Measurements from ENCODE around the gene TMEM244.
A peak's percentile ranks its signal among the peaks of the same experiment; 100 is the strongest.

Gene TMEM244

GRCh38 chr6:129866688-129867087 is 5.6 kb upstream of the TMEM244 start:
- H3K4me3 ChIP-seq (ENCODE audit: low read depth, low read length), result no peak overlapping the region
- H3K27ac ChIP-seq, result no peak overlapping the region
- no peak for DNase-seq
- no peaks in the 10 kb centered on the region for H3K36me3 ChIP-seq (replicated peaks)
- TF ChIP-seq CTCF (IDR thresholded peaks at IDR 0.05; ENCODE audit: low read depth, low read length, missing control alignments), result no peak
- H3K27me3 ChIP-seq (replicated peaks), result no peaks in the 10 kb centered on the region
- in situ Hi-C loops (cut with HindIII; ENCODE audit: low pct_ligation_motif_present, low sequenced_read_pairs), result no loop called here

- no peak overlapping the region for H3K4me3 ChIP-seq (ENCODE audit: low read depth, low read length)
- no peak overlapping the region for H3K27ac ChIP-seq
- H3K27me3 ChIP-seq (replicated peaks), result no peaks in the 10 kb centered on the region
- no peak for TF ChIP-seq CTCF (IDR thresholded peaks at IDR 0.05; ENCODE audit: low read depth, low read length, missing control alignments)
- no peaks in the 10 kb centered on the region for H3K36me3 ChIP-seq (replicated peaks)
- DNase-seq, result no peak
- in situ Hi-C loops (cut with HindIII; ENCODE audit: low pct_ligation_motif_present, low sequenced_read_pairs), result no loop called here
Observed at GRCh38 chr6:129866256-129866655, 5.1 kb upstream of the TMEM244 start.

GRCh38 chr6:129865013-129865412 is 3.9 kb upstream of the TMEM244 start:
- no peaks in the 10 kb centered on the region for H3K36me3 ChIP-seq (replicated peaks)
- no peak for DNase-seq
- TF ChIP-seq CTCF (IDR thresholded peaks at IDR 0.05; ENCODE audit: low read depth, low read length, missing control alignments), result no peak
- in situ Hi-C loops (cut with HindIII; ENCODE audit: low pct_ligation_motif_present, low sequenced_read_pairs), result no loop called here
- H3K27ac ChIP-seq, result no peak overlapping the region
- no peaks in the 10 kb centered on the region for H3K27me3 ChIP-seq (replicated peaks)
- no peak overlapping the region for H3K4me3 ChIP-seq (ENCODE audit: low read depth, low read length)

GRCh38 chr6:129863664-129864063 is 2.5 kb upstream of the TMEM244 start:
- no peak overlapping the region for H3K4me3 ChIP-seq (ENCODE audit: low read depth, low read length)
- H3K36me3 ChIP-seq (replicated peaks), result no peaks in the 10 kb centered on the region
- in situ Hi-C loops (cut with HindIII; ENCODE audit: low pct_ligation_motif_present, low sequenced_read_pairs), result no loop called here
- DNase-seq, result peak; percentile 22
- no peak for TF ChIP-seq CTCF (IDR thresholded peaks at IDR 0.05; ENCODE audit: low read depth, low read length, missing control alignments)
- no peaks in the 10 kb centered on the region for H3K27me3 ChIP-seq (replicated peaks)
- no peak overlapping the region for H3K27ac ChIP-seq

- in situ Hi-C loops (cut with HindIII; ENCODE audit: low pct_ligation_motif_present, low sequenced_read_pairs), result no loop called here
Observed at GRCh38 chr6:129859524-129859923, 1.6 kb downstream of the TMEM244 start.

More at GRCh38 chr6:129859524-129859923, 1.6 kb downstream of the TMEM244 start:
- no peaks in the 10 kb centered on the region for H3K36me3 ChIP-seq (replicated peaks)
- peak overlapping the region; percentile 53 for H3K27ac ChIP-seq
- no peak overlapping the region for H3K4me3 ChIP-seq (ENCODE audit: low read depth, low read length)
- no peak for DNase-seq
- no peak for TF ChIP-seq CTCF (IDR thresholded peaks at IDR 0.05; ENCODE audit: low read depth, low read length, missing control alignments)
- H3K27me3 ChIP-seq (replicated peaks), result no peaks in the 10 kb centered on the region
